HK-2 (cell line): ENCODE data around the gene ACOX3.

Source experiments
- DNase-seq: peaks from one replicate; pipeline ENCODE4 v3.0.0-alpha.2; 2018; ENCODE audit not compliant: unreplicated experiment

Gene ACOX3

DNA sequence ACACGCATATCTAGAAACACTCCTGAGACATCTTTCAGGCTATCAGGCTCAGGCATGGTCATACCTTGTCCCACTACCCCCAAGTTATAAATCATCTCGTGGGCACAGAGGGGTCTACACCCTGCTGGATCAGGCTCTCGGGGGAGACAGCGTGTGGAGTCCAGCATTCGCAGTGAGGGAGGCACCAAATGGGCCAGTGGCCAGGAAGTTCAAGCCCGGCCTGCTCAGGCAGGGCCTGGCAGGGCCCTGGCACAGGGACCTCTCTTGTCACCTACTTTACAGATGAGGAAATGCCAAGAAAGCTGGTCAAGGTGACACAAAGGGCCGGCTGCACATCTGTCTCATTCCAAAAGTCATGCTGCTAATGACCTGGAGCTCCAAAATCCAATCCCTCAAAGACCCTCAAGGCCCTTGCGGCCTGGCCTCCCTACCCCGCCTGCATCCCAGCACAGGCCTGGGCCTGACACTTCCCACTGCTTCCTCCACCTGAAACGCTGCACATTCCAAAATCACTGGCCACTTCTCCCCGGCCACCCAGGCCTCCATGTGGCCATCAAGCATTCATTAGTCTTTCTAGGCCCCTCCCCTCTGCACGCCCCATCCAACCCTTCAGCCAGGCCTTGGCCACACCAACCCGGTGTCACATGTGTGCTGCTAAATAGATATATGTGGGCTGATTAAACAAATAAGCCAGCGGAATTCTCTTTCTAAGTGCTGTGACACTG is 35.6 kb downstream of the ACOX3 start:
- DNase-seq = no peak

DNA sequence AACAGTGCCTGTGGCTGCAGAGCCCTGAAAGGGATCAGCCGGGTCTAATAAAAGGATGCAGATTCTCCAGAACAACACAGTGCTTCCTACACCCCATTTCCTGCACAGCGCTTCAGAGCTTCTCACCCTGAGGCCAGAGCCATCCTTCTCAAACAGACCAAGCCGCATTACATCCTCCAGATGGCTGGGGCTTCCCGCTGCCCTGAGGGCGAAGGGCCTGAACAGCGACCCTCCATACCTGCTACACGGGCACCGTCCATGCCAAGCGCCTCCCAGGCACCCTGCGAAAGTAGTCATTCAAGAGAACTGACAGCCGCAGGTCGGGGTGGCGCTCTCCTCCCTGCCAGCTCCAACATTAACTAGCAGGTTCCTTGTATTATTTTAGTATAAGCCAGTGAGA is 36.5 kb downstream of the ACOX3 start:
- no peak for DNase-seq

DNA sequence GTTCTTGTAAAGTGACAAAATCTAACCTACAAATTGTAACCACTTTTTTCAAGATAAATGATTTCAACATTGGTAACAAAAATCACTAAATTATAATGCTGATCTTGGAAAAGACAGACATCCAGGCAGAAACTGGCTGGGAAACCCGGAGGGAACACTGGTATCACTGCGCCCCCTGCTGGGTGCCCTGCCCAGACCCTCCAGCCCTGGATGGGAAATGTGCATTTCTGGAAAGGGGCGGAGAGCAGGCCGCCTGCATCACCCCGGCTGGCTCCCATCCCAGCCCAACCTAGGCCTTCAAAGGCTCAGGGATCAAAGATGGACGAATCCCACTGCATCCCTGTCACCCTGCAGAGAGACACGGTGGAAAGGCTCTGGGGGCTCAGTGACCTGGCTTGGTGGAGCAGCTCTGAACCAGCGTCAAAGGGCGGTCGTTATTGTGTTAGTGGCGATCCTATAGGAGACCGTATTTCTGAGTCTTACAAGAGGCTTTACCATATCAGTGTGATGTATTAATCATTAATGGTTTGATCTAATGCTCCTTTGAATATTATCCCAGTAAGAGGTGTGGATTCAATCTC is 37.3 kb downstream of the ACOX3 start:
- peak; percentile 87 for DNase-seq

DNA sequence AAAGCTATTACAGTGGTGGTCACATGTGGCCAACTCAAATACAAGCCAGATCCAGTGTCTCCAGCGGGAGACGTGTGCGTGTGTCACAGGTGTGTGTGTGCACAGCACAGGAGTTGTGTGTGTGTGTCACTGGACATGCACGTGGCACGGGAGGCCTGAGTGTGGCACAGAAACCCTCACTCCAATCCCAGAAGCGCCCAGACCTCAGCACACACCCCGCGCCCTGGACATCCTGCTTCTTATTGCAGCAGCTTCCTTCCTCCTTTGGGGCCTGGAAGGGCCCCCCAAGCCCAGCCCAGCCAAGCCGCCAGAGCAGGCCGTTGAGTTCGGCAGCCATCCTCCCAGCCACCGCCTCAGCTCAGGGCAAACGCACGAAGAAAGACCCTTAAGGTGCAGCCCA is 37.9 kb downstream of the ACOX3 start:
- DNase-seq = no peak

DNA sequence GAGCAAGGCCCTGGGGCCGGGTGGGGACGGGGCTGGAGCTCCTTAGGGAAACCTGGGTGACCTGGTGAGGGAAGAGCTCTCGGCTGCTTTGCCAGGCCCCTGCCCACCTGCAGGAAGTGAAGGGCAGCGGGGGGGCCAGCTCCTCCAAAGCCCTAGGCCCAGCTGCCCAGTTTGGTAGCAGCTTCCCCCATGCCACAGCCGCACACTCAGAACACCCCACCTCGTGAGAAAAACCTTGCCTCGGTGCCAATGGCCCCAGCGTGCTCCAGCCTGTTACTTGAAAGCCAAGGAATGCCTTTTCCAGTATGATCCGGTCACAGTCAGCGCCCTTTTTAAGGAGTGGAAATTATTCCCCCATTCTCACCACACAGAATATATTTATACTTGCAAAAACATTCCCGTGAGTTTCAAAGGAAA is 38.3 kb downstream of the ACOX3 start:
- DNase-seq = no peak

DNA sequence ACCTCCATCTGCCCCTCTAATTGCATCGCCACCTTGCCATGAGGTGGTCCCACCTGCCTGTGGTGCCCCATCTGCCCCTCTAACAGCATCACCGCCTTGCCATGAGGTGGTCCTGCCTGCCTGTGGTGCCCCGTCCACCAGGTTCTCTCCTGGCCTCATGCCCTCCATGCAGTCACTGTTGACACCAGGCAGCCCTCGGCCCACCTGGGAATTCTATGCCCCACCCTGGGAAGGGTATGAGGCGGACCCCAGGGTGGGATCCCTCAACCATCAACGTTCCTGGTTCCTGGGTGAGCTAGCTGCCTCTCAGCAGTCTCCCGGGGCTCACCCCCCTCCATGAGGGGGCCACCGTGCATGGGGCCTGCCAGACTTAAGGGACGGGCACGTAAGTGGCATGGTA is 38.9 kb downstream of the ACOX3 start:
- DNase-seq = no peak

DNA sequence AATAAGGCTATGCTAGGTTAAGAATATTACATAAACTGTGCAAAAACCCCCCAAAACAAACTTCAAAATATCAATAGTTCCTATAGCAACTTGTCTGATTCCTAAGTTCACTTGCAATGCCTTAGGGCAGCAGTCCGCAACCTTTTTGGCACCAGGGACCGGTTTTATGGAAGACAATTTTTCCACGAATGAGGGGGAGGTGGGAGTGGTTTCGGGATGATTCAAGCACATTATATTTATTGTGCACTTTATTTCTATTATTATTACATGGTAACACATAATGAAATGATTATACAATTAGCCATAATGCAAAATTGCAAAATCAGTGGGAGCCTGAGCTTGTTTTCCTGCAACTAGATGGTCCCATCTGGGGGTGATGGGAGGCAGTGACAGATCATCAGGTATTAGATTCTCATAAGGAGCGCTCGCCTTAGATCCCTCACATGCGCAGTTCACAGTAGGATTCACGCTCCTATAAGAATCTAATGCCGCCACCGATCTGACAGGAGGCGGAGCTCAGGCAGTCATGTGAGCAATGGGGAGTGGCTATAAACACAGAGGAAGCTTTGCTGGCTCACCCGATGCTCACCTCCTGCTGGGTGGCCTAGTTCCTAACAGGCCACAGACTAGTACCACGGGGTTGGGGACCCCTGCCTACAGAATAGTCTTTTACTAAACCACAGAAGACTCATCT is 39.7 kb downstream of the ACOX3 start:
- no peak for DNase-seq

DNA sequence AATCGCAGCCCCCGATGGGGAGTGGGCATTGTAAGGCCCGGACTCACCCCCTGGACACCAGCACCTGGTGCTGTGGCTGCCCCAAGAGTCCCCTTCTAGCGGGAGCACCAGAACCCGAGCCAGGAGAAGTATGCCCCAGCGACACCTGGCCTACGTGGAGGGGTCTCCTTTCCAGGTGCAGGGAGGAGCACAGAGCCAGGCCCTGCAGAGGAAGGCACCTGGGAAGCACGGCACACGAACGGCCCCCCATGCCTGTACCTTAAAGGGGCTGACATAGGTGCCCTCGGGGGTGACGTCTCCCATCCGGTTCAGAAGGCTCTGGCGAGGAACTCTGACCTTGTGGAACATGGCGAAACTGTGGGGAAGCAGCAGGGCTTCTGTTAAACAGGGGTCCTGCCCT is 41.2 kb downstream of the ACOX3 start:
- DNase-seq = no peak

DNA sequence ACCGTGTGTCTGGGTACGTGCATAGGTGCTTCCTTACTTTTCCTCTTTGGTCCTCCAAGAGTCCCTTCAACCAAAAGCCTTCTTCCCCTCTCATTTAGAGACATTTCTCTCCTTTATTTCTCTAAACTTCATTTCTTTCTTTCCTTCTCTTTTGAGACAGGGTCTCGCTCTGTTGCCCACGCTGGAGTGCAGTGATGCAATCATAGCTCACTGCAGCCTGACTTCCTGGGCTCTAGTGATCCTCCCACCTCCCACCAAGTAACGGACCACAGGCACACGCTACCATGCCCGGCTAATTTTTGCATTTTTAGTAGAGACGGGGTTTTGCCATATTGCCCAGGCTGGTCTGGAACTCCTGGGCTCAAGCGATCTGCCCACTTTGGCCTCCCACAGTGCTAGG is 42.2 kb downstream of the ACOX3 start:
- no peak for DNase-seq

DNA sequence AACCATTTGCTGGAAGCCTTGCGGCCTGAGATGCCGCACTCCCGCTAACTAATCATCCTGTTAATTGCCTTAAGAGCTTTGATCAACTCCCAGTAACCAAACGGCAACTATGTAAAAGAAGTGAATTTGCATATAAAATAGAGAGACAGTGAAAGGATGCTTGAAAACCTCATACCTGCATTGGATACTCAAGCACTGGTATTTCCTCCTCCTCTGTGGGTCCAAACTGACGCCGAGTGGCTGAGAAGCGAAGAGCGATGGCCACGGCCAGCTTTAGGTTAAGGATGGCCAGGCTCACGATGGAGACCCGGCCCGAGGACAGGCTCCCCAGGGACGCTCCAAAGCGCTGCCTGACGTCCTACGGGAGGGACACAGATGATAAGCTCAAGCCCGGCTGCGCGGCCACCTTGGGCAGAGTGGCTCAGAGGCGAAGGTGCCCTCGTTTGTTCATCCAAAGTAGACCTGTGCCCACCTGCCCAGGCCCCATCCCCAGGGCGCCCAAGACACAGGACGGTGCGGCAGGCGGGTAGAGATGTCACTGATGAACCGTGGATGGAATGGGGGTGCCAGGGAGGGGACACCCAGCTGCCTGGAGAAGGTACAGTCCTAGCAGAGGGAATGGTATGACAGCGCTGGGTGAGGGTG is 43.6 kb downstream of the ACOX3 start:
- no peak for DNase-seq

DNA sequence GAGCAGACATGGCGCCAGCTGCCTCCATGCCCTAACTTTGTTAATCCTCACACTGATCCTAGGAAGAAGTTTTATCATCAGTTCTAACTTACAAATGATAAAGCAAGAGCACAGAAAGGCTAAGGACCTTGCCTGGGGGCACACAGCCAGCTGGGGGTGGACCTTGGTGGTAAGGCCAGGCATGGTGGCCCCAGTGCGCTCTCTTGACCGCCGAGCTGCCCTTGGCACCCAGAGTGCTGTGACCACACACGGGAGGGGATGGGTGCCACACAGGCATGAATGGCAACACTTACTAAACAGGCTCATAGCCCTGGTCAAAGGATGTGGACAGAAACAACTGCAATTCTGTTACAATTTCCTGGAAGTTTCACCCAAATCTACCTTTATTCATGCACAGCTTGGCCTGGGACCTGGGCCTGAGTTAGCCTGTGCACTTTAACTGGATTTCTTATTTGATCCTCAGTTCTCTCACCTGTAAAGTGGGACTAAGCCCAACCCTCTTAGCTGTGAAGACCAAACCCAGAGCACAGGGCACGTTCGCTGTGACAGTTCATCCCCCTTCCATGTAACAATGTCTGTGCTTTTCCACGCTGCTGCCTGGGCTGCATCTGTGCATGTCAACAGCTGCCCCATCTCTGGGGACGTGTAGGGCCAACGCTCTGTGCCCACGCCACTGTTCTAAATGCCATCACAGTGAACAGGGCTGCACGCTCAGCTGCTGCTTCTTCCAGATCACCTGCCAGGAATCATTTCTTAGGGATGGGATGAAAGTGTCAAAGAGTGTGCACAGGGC is 44.8 kb downstream of the ACOX3 start:
- DNase-seq = no peak

DNA sequence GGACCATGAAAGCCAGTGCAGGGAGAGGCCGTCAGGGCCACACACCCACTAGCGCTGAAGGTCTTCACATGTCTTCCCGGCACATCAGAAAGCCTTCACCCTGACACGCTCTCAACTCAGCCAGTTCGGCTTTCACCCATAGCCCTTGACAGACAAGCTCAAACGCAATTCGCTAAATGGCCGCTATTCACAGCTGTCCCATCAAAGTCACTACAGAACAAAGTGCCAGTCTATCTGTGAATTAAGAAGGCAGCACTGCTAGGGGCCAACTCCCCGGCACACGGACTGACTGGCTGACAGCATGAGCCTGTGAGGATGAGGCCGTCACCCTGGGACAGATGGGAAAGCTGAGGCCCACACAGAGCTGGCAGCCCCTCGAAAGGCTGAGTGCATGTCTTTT is 45.7 kb downstream of the ACOX3 start:
- no peak for DNase-seq

DNA sequence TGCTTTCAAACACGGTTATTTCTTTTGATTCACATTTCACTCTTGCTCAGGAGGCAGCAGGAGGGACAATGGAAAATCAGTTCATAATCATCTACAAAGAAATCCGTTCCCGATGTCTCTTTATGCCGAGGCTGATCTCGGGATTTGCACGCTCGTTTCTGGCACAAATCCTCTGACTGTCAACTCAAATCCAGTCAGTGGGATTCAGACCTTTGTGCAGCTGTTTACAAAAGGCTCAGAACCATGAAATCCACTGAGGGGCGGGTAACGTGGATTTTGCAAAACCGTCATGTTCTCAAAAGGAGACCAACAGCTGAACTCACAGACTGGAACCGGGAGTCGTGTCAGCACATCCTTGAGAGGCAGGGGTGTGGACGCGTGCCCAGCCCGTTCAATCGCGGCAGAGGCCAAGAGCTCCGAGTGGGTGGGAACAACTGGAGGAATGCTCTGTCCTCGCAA is 46.4 kb downstream of the ACOX3 start:
- DNase-seq = no peak

DNA sequence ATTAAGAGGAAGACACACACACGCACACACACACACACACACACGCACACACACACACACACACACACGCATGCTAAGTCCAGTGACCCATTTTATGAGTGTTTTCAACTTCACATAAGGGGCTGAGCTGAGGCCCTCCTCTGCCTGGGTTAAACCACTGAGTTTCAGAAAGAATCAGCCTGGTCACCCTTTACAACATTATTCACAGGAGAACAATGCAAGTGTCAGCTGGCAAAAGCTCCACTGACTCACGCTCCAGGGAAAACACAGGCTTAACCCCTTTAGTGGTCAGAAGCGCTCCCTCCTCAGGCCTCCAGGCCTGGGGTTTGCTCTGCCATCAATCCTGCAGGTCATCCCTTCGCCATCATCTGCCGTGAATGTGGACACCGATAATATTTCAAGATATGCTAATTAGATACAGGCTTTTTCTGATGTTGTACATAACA is 46.9 kb downstream of the ACOX3 start:
- DNase-seq = peak; percentile 77

DNA sequence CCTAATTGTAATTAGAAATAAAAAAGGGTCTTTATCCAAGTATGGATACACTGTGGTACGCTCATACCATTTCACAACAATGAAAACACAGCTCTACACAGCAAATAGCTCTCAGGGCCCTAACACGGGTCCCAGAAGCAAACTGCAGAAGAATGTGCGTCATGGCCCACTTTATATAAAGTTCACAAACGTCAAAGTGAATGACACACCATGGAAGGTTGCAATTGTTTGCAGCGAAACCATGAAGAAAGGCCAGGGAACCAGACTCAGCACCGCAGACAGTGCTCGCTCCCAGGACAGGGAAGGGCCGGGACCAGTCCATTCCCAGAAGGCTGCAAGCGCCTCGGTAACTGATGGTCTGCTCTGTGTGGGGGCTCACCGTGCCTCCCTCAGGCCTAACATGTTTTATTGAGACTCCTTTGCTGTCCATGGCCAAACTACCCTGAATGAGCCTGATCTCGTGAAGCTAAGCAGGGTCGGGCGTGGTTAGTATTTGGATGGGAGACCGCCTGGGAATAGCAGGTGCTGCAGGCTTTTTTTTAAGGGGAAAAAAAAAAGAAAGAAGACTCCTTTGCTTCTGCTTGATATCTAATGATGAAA is 47.8 kb downstream of the ACOX3 start:
- DNase-seq = no peak

DNA sequence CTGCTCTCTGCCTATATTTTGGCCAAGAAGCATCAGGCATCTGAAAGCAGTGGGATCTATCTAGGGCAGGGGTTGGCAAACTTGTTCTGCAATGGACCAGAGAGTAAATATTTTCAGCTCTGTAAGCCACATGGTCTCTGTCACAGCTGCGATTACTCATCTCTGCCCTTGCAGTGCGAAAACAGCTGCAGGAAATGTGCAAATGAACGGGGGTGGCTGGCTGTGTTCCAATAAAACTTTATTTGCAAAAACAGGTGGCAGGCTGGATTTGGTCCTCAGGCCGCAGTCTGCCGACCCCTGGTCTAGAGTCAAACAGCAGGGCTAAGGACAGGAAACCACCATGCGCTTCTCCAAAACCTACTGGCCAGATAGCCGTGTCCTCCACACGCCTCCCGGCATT is 48.6 kb downstream of the ACOX3 start:
- DNase-seq = no peak

DNA sequence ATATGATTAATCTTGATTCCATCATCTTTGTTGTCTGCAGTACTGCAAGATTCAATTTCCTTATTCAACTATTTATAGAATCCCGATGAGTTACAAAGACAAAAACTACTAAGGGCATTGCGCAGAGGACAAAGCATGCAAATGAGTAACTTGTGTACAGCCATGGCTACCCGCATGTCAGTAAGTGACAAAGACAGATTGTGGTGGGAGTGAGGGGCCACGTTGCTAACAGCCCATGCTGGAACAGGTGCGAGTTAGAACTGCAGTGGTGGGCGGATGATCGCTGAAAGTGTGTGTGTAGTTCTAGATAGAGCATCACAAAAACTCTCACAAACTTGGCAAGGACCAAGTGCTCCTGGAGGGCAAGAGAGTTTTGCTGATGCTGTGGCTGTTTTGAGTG is 49.5 kb downstream of the ACOX3 start:
- no peak for DNase-seq

DNA sequence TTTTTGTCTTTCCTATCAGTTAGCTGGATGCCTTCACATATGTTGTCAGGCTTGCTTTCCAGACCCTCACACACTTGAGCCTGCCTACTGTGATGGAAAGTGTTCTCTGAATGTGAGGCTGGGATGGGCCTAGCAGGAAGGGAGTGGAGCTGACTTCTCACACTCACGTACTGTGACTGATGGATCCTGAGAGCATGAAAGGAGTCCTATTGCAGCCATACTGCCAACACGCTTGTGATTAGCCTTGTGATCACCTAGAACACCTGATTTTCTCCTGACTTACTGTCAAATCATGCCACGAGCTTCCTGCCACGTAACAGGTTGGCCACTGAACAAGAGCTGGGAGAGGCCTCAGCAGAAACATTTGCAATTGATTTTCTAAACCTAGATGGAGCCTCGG is 49.9 kb downstream of the ACOX3 start:
- DNase-seq = no peak

DNA sequence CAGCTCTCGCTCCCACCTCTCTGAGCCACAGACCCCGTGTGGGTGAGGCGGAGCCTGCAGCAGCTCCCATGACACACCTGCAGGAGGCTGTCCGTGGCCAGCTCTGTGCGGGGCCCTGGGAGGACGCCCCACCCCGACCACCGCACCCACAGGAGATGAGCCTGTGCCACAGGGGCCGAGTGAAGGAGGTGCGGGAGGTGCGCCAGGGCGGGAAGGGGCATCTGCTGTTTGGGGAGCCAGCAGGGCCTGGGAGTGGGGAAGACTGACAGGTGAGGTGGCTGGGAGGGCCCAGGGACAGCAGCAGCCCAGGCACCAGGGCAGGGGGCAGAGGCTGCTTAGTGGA is 52.0 kb downstream of the ACOX3 start:
- no peak for DNase-seq

DNA sequence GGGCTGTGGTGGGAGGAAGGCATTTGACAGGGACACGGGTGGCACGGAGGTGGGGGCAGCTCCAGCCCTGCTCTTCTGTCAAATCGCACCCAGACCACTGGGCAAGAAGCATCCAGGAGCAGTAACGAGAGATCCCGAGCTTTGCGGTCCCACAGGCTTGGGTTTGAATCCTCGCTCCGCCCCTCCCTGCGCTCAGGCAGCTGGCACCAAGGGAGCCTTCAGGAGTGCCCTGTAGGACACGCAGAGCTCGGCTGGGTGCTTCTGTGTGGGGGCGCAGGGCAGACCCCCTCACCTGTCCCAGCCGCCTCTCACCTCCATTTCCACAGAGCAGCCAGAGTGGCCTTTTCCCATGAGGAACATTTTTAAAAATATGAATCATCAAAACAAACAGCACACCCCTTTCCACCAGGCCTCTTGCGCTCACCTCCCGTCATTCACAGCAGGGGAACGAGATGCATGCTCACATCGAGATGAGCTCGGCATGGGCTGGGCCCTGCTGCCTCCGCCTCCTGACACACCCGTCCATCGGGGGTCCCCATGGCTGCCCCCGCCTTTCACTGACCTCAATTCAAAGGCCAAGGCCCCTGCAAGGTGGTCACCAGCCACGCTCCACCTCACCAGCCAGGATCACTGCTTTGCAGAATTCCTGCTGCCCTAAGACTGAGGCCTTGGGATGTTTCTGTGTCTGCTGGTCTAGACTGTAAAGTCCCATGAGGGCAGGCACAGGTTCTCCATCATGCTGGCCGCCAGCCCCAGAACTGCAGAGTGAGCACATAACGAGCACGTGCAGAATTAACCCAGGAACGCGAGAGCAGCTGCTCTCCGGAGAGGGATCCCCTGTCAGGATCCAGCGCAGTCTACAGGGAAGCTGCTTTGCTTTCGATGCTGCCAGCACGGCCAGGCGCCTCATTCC is 52.7 kb downstream of the ACOX3 start:
- no peak for DNase-seq
